GM12864 (cell line): Measurements from ENCODE around the gene DUSP2.

Experiments used
- DNase-seq: peaks from one replicate; pipeline ENCODE4 v3.0.0-alpha.2; 2011; ENCODE audit warnings: low read depth
- H3K4me3 ChIP-seq: 2 replicates; pipeline ENCODE4 v1.5.1; 2011; ENCODE audit warnings: mild to moderate bottlenecking, low read depth, low read length, control low read depth
- CTCF ChIP-seq: IDR thresholded peaks from 2 replicates; pipeline ENCODE4 v1.5.1; 2011; ENCODE audit warnings: low read depth, mild to moderate bottlenecking, moderate library complexity, low read length, control low read depth, inconsistent platforms; ENCODE audit errors: missing control alignments

DUSP2 gene

GRCh38 chr2:96139181-96139758 lies 6.0 kb downstream of the DUSP2 start:
- H3K4me3 ChIP-seq = no peak overlapping the region
- no peak for DNase-seq
- no peak for TF ChIP-seq CTCF

GRCh38 chr2:96138179-96139145 lies 6.8 kb downstream of the DUSP2 start, which contains the start of gene ASTL:
Gene ASTL, minus strand, starts transcription at chr2:96138502. Its CDS starts 66 bp downstream, at chr2:96138436.
- peak; percentile 73 for TF ChIP-seq CTCF
- DNase-seq = no peak

GRCh38 chr2:96137321-96138178 lies 7.7 kb downstream of the DUSP2 start:
- DNase-seq = no peak
- TF ChIP-seq CTCF = no peak
- H3K4me3 ChIP-seq = no peak overlapping the region

More at GRCh38 chr2:96138179-96139145, 6.8 kb downstream of the DUSP2 start, which contains the start of gene ASTL:
- H3K4me3 ChIP-seq = no peak within 1 kb of the TSS

GRCh38 chr2:96136129-96136720 lies 9.0 kb downstream of the DUSP2 start:
- no peak for TF ChIP-seq CTCF
- DNase-seq = no peak
- no peak overlapping the region for H3K4me3 ChIP-seq

- TF ChIP-seq CTCF = no peak
Measured at GRCh38 chr2:96135621-96136020, 9.6 kb downstream of the DUSP2 start.

GRCh38 chr2:96135171-96135570 lies 10.1 kb downstream of the DUSP2 start:
- TF ChIP-seq CTCF = no peak
- DNase-seq = no peak

More at GRCh38 chr2:96135621-96136020, 9.6 kb downstream of the DUSP2 start:
- DNase-seq = no peak
- H3K4me3 ChIP-seq = no peak overlapping the region

More at GRCh38 chr2:96135171-96135570, 10.1 kb downstream of the DUSP2 start:
- H3K4me3 ChIP-seq = no peak overlapping the region
